SU-DHL-6 (cell line): ENCODE measurements around the gene KDM6A.

Experiments used
- H2AFZ ChIP-seq: fragments of 200-600 bp; sonication (generic); 2 replicates; pipeline ENCODE4 v1.6.1; 2014; ENCODE audit warnings: low read depth, mild to moderate bottlenecking, moderate library complexity, mixed read lengths, antibody characterized with exemption, low read length; ENCODE audit not compliant: severe bottlenecking
- H3F3A ChIP-seq: fragments of 200-600 bp; shearing (Covaris generic); 2 replicates; pipeline ENCODE4 v1.6.0; 2016; ENCODE audit warnings: antibody characterized with exemption, mild to moderate bottlenecking; ENCODE audit not compliant: insufficient read depth
- H3K27ac ChIP-seq: fragments of 200-600 bp; sonication (generic); 2 replicates; pipeline ENCODE4 v1.5.1; 2016; ENCODE audit warnings: low read depth, mild to moderate bottlenecking, low read length, moderate library complexity, mixed read lengths
- H3K27me3 ChIP-seq: fragments of 200-600 bp; sonication (generic), shearing (Covaris generic); 2 replicates; pipeline ENCODE4 v1.6.0; 2014; ENCODE audit warnings: mild to moderate bottlenecking, low read length
- H3K36me3 ChIP-seq: fragments of 200-600 bp; sonication (generic); 2 replicates; pipeline ENCODE4 v1.6.1; 2014; ENCODE audit warnings: mild to moderate bottlenecking, low read length, mixed read lengths
- H3K4me2 ChIP-seq: fragments of 300-600, 200-600 bp; shearing (Covaris generic), sonication (generic); 2 replicates; pipeline ENCODE4 v1.6.0; 2014; ENCODE audit warnings: low read length, low read depth, mild to moderate bottlenecking; ENCODE audit not compliant: poor library complexity, severe bottlenecking
- H3K4me3 ChIP-seq: fragments of 200-600 bp; sonication (generic); 2 replicates; pipeline ENCODE4 v1.5.1; 2014; ENCODE audit warnings: antibody characterized with exemption, low read length, mild to moderate bottlenecking, mixed read lengths; ENCODE audit not compliant: insufficient read depth, poor library complexity, severe bottlenecking
- H3K79me2 ChIP-seq: fragments of 200-600 bp; sonication (generic); 2 replicates; pipeline ENCODE4 v1.6.1; 2014; ENCODE audit warnings: mild to moderate bottlenecking, low read length, moderate library complexity; ENCODE audit not compliant: insufficient read depth
- H3K9ac ChIP-seq: fragments of 200-600 bp; sonication (generic); 2 replicates; pipeline ENCODE4 v1.7.0; 2014; ENCODE audit warnings: mild to moderate bottlenecking, low read length
- H3K9me2 ChIP-seq: fragments of 200-600 bp; sonication (generic); replicated peaks from 2 replicates; pipeline ENCODE4 v1.6.1; 2014; ENCODE audit warnings: low read length; ENCODE audit not compliant: insufficient read depth
- H3K9me3 ChIP-seq: fragments of 200-600 bp; sonication (generic); 2 replicates; pipeline ENCODE4 v1.6.1; 2014; ENCODE audit warnings: low read length, mixed read lengths; ENCODE audit not compliant: insufficient read depth
- H4K20me1 ChIP-seq: fragments of 200-600 bp; sonication (generic); 2 replicates; pipeline ENCODE4 v1.6.1; 2014; ENCODE audit warnings: low read depth, mild to moderate bottlenecking, antibody characterized with exemption, low read length, moderate library complexity, mixed read lengths
- CTCF ChIP-seq: fragments of 200-600 bp; sonication (generic); IDR thresholded peaks from one replicate; pipeline ENCODE4 v1.5.1; 2017; ENCODE audit warnings: antibody characterized with exemption, mild to moderate bottlenecking, low read length, moderate library complexity; ENCODE audit not compliant: insufficient read depth, poor library complexity, severe bottlenecking
- EZH2phosphoT487 ChIP-seq: fragments of 200-600 bp; sonication (generic), shearing (Covaris generic); conservative IDR thresholded peaks from 2 replicates; pipeline ENCODE4 v1.6.1; 2018; ENCODE audit warnings: mild to moderate bottlenecking, antibody characterized with exemption, low read length, moderate library complexity, mixed read lengths

Gene KDM6A

DNA sequence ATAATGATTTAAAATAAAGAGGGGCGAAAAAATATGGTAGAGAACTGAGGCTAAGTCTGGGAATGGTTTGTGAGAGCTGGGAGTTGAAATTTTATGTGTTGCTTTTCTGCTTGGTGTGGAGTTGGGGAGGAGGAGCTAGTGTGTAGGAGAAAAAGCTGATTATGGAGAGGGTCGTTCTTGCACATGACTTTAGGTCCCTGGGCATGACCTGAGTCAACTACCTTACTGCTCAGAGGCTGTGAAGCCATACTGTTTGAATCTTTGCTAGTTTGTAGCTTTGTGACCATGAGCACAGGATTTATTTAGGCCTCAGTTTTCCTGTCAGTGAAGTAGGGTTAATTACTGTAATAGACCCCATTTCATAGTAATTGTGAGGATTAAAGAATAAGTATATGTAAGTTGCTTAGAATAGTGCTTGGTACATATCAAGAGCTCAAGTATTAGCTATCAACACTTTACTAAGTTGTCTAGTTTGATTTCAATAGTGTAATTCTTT, 78.6 kb downstream of the KDM6A start:
- H3K9ac ChIP-seq = no peak overlapping the region
- H3K79me2 ChIP-seq = peaks cover 94% of the 10 kb centered on the region
- no peak overlapping the region for H2AFZ ChIP-seq
- no peak overlapping the region for H3K27ac ChIP-seq
- H3K4me3 ChIP-seq = no peak overlapping the region
- H3K27me3 ChIP-seq = no peaks in the 10 kb centered on the region
- TF ChIP-seq EZH2phosphoT487 (no peak), CTCF (no peak)
- H3F3A ChIP-seq = no peaks in the 10 kb centered on the region
- no peaks in the 10 kb centered on the region for H3K9me3 ChIP-seq
- no peaks in the 10 kb centered on the region for H3K9me2 ChIP-seq
- H3K4me2 ChIP-seq = no peak overlapping the region
- H4K20me1 ChIP-seq = no peaks in the 10 kb centered on the region
- no peaks in the 10 kb centered on the region for H3K36me3 ChIP-seq

DNA sequence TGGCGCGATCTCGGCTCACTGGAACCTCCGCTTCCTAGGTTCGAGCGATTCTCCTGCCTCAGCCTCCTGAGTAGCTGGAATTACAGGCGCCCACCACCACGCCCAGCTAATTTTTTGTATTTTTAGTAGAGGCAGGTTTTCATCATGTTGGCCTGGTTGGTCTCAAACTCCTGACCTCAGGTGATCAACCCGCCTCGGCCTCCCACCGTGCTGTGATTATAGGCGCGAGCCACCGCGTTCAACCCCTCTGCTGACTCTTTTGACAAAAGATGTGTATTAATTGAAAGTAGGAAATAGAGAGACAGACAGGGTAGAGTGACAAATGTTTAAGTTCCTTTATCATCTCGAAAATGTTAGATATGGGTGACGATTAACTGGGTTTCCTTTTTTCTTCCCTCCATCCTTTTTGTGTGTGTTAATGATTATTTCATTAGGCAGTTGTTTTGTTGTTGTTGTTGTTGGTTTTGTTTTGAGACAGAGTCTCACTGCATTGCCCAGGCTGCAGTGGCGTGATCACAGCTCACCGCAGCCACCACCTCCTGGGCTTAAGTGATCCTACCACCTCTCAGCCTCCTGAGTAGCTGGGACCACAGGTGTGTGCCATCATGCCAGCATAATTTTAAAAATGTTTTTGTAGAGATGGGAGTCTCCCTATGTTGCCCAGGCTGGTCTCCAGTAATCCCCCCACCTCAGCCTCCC, 79.5 kb downstream of the KDM6A start:
- no peaks in the 10 kb centered on the region for H3K27me3 ChIP-seq
- H4K20me1 ChIP-seq = no peaks in the 10 kb centered on the region
- no peak overlapping the region for H3K4me3 ChIP-seq
- H3K4me2 ChIP-seq = no peak overlapping the region
- peaks cover 95% of the 10 kb centered on the region for H3K79me2 ChIP-seq
- TF ChIP-seq CTCF = no peak
- no peak for TF ChIP-seq EZH2phosphoT487
- H3K27ac ChIP-seq = no peak overlapping the region
- H3K9me2 ChIP-seq = no peaks in the 10 kb centered on the region
- H3K36me3 ChIP-seq = no peaks in the 10 kb centered on the region
- H3K9me3 ChIP-seq = no peaks in the 10 kb centered on the region
- no peaks in the 10 kb centered on the region for H3F3A ChIP-seq
- H3K9ac ChIP-seq = no peak overlapping the region
- no peak overlapping the region for H2AFZ ChIP-seq

GRCh38 chrX:44953734-44954502, 80.9 kb downstream of the KDM6A start:
- no peak for TF ChIP-seq CTCF
- TF ChIP-seq EZH2phosphoT487 = no peak
- no peaks in the 10 kb centered on the region for H3F3A ChIP-seq
- no peak overlapping the region for H3K9ac ChIP-seq
- no peak overlapping the region for H2AFZ ChIP-seq
- no peaks in the 10 kb centered on the region for H3K9me3 ChIP-seq
- H3K27ac ChIP-seq = no peak overlapping the region
- no peak overlapping the region for H3K4me2 ChIP-seq
- peaks cover 94% of the 10 kb centered on the region for H3K79me2 ChIP-seq
- no peak overlapping the region for H3K4me3 ChIP-seq
- no peaks in the 10 kb centered on the region for H3K9me2 ChIP-seq
- no peaks in the 10 kb centered on the region for H3K36me3 ChIP-seq
- H4K20me1 ChIP-seq = no peaks in the 10 kb centered on the region
- no peaks in the 10 kb centered on the region for H3K27me3 ChIP-seq
